GM12892 (cell line): ENCODE measurements around the gene CLN6.

Experiments used
- POLR2A ChIP-seq: IDR thresholded peaks from 2 replicates; pipeline ENCODE4 v1.6.1; 2011; ENCODE audit warnings: low read depth, low read length, control low read depth
- POLR2AphosphoS5 ChIP-seq: IDR thresholded peaks from 2 replicates; pipeline ENCODE4 v1.6.1; 2011; ENCODE audit warnings: low read depth, low read length, control low read depth
- TAF1 ChIP-seq: IDR thresholded peaks from 2 replicates; pipeline ENCODE4 v1.6.1; 2011; ENCODE audit warnings: low read depth, mild to moderate bottlenecking, control low read depth, low read length, borderline replicate concordance

GRCh38 chr15:68187559-68187958, 42.0 kb downstream of the CLN6 start:
- TF ChIP-seq TAF1 (no peak), POLR2A (no peak), POLR2AphosphoS5 (no peak)
